K562 (cell line): ENCODE data around the gene BACE1. TPM values are rescaled to one million over a fixed set of nuclear protein-coding genes. Genes with fewer than 3 reads are reported as not detected.

Experiments
- ATAC-seq: fragments of 200-7000 bp; cut with Tn5 transposase; 3 replicates; pipeline ENCODE4 v1.9.1; 2020; ENCODE audit warnings: moderate library complexity
- BruUV-seq: library from RNA; stranded (reverse); fragments of 400-500 nt; replicated peaks from 2 replicates; lab custom pipeline; 2021; lab: Mats Ljungman, UMichigan
- CTCF ChIA-PET: fragments of 300-600 bp; formaldehyde crosslinking; extraction: SDS; loops from one replicate; lab custom pipeline; 2021; ENCODE audit warnings: low intra/inter-chr PET ratio; lab: Yijun Ruan, JAX
- POLR2A ChIA-PET: fragments of 300-600, 350-650 bp; sonication (Branson Sonifier 250); formaldehyde crosslinking; extraction: SDS; loops from one replicate; lab custom pipeline; 2021; ENCODE audit warnings: antibody characterized with exemption, inconsistent platforms; lab: Yijun Ruan, JAX
- DNase-seq, 4 experiments: peaks; one replicate each; pipeline versions ENCODE4 v3.0.0 to v3.0.0-alpha.2; 2011 to 2018; ENCODE audit warnings: low spot score in 3 of 4, mixed read lengths in 3 of 4; ENCODE audit errors: extremely low read depth in 1 of 4
- FAIRE-seq: peaks from 2 replicates; lab custom pipeline; 2011; peaks lifted over from hg19 to GRCh38; lab: Jason Lieb, UNC
- H2AFZ ChIP-seq: 2 replicates; pipeline ENCODE4 v1.6.0; 2011; ENCODE audit warnings: low read depth, low read length, control low read depth, inconsistent platforms
- H3K27ac ChIP-seq: fragments of 200-600 bp; 3 replicates; pipeline ENCODE4 v1.8.0; 2011; ENCODE audit warnings: low read depth, mild to moderate bottlenecking, control low read depth, inconsistent platforms, low read length, moderate library complexity, mixed read lengths; ENCODE audit errors: extremely low read depth
- H3K27me3 ChIP-seq, 2 experiments: fragments of 300-600 bp in 1 of 2; 2 replicates in 1 of 2; 3 replicates in 1 of 2; pipeline versions ENCODE4 v1.6.0 to v1.8.0; 2011; ENCODE audit warnings: inconsistent platforms in 2 of 2, low read length in 2 of 2, mild to moderate bottlenecking in 1 of 2, mixed read lengths in 1 of 2, moderate library complexity in 1 of 2; ENCODE audit not compliant: control insufficient read depth in 2 of 2, insufficient read depth in 2 of 2
- H3K36me3 ChIP-seq: fragments of 300-600 bp; 3 replicates; pipeline ENCODE4 v1.8.0; 2011; ENCODE audit warnings: mild to moderate bottlenecking, low read length, inconsistent platforms; ENCODE audit not compliant: control insufficient read depth, insufficient read depth
- H3K4me1 ChIP-seq, 2 experiments: fragments of 200-600 bp in 1 of 2; replicated peaks in 1 of 2; 2 replicates in 1 of 2; 3 replicates in 1 of 2; pipeline versions ENCODE4 v1.5.1 to v1.8.0; 2011; ENCODE audit warnings: inconsistent platforms in 2 of 2, low read length in 2 of 2, mild to moderate bottlenecking in 1 of 2, mixed read lengths in 1 of 2, moderate library complexity in 1 of 2; ENCODE audit not compliant: control insufficient read depth in 2 of 2, insufficient read depth in 2 of 2
- H3K4me2 ChIP-seq: 2 replicates; pipeline ENCODE4 v1.6.1; 2011; ENCODE audit warnings: low read length, control low read depth, inconsistent platforms, mixed read lengths; ENCODE audit not compliant: insufficient read depth
- H3K4me3 ChIP-seq: fragments of 200-600 bp; sonication (generic), shearing (Covaris generic); 2 replicates; pipeline ENCODE4 v1.5.1; 2016; ENCODE audit warnings: control low read depth, inconsistent platforms
- H3K79me2 ChIP-seq: fragments of 200-600 bp; 3 replicates; pipeline ENCODE4 v1.8.0; 2011; ENCODE audit warnings: low read length, inconsistent platforms; ENCODE audit not compliant: control insufficient read depth, insufficient read depth
- H3K9ac ChIP-seq, 2 experiments: 2 replicates each; pipeline versions ENCODE4 v1.6.0 to v1.6.1; 2011; ENCODE audit warnings: low read depth in 2 of 2, low read length in 2 of 2, control low read depth in 1 of 2, inconsistent platforms in 1 of 2, mild to moderate bottlenecking in 1 of 2, mixed read lengths in 1 of 2; ENCODE audit not compliant: insufficient read depth in 1 of 2
- H3K9me1 ChIP-seq: one replicate; pipeline ENCODE4 v1.6.0; 2011; ENCODE audit warnings: inconsistent platforms, mild to moderate bottlenecking, low read length, moderate library complexity; ENCODE audit not compliant: control insufficient read depth, insufficient read depth
- H3K9me3 ChIP-seq: replicated peaks from 2 replicates; pipeline ENCODE4 v1.5.1; 2011; ENCODE audit warnings: low read depth, low read length, inconsistent platforms; ENCODE audit not compliant: control insufficient read depth, insufficient read depth
- H4K20me1 ChIP-seq: replicated peaks from 2 replicates; pipeline ENCODE4 v1.6.1; 2011; ENCODE audit warnings: low read length, inconsistent platforms, mixed read lengths; ENCODE audit not compliant: control insufficient read depth, insufficient read depth
- BCOR ChIP-seq: fragments of 450-650 bp; IDR thresholded peaks from 2 replicates; pipeline ENCODE4 v1.6.1; 2016
- DDX20 ChIP-seq: fragments of 450-650 bp; IDR thresholded peaks from 2 replicates; pipeline ENCODE4 v1.6.1; 2016; ENCODE audit warnings: missing genetic modification characterization, low read depth, mild to moderate bottlenecking, missing compliant biosample characterization, moderate library complexity
- MCM3 ChIP-seq: fragments of 450-650 bp; IDR thresholded peaks from 2 replicates; pipeline ENCODE4 v1.6.1; 2016
- MECOM ChIP-seq: fragments of 250-450 bp; sonication (Bioruptor Pico); IDR thresholded peaks from 2 replicates; pipeline ENCODE4 v1.8.0; 2022; ENCODE audit warnings: inconsistent platforms
- SAP30 ChIP-seq: fragments of 200-600 bp; sonication (generic); IDR thresholded peaks from 2 replicates; pipeline ENCODE4 v1.6.1; 2012; ENCODE audit warnings: borderline replicate concordance, low read depth, mild to moderate bottlenecking, moderate library complexity, low read length, control low read depth, inconsistent platforms; ENCODE audit not compliant: insufficient read depth, poor library complexity, severe bottlenecking
- TBL1XR1 ChIP-seq, 2 experiments: IDR thresholded peaks; 2 replicates each; pipeline ENCODE4 v1.6.1; 2012; ENCODE audit warnings: improper control_type of control experiment in 2 of 2, low read length in 2 of 2, mild to moderate bottlenecking in 1 of 2
- TBP ChIP-seq: optimal IDR thresholded peaks from 2 replicates; pipeline ENCODE3; 2011; ENCODE audit warnings: low read depth, low read length, improper control_type of control experiment
- TCF7L2 ChIP-seq: fragments of 150-350 bp; IDR thresholded peaks from 2 replicates; pipeline ENCODE4 v1.6.1; 2016; ENCODE audit warnings: low read depth, mild to moderate bottlenecking, low read length, moderate library complexity
- TSC22D4 ChIP-seq: fragments of 450-650 bp; IDR thresholded peaks from 2 replicates; pipeline ENCODE4 v1.6.1; 2016; ENCODE audit warnings: missing genetic modification characterization, missing biosample characterization, control low read depth
- YY1 ChIP-seq, 3 experiments: IDR thresholded peaks; 2 replicates each; pipeline ENCODE4 v1.6.1; 2011; ENCODE audit warnings: low read length in 2 of 3, mild to moderate bottlenecking in 2 of 3, moderate library complexity in 2 of 3, borderline replicate concordance in 1 of 3, control low read depth in 1 of 3, low read depth in 1 of 3; ENCODE audit not compliant: insufficient read depth in 3 of 3, insufficient replicate concordance in 2 of 3, control insufficient read depth in 1 of 3, insufficient read length in 1 of 3; ENCODE audit errors: extremely low read depth in 1 of 3
- ZBTB1 ChIP-seq: sonication (generic); formaldehyde crosslinking; IDR thresholded peaks from 2 replicates; pipeline ENCODE4 v1.8.1; 2023; ENCODE audit warnings: missing genetic modification reagents, low read depth, mild to moderate bottlenecking, borderline replicate concordance
- ZKSCAN1 ChIP-seq: fragments of 150-350 bp; IDR thresholded peaks from 2 replicates; pipeline ENCODE4 v1.6.1; 2016; ENCODE audit warnings: low read depth, low read length
- ZNF174 ChIP-seq: fragments of 250-450 bp; sonication (Bioruptor Pico); IDR thresholded peaks from 2 replicates; pipeline ENCODE4 v1.4.0; 2020; ENCODE audit warnings: mild to moderate bottlenecking
- ZNF431 ChIP-seq: sonication (generic); formaldehyde crosslinking; IDR thresholded peaks from 2 replicates; pipeline ENCODE4 v1.8.0; 2022; ENCODE audit warnings: mild to moderate bottlenecking, missing genetic modification reagents
- ZNF695 ChIP-seq: fragments of 450-650 bp; formaldehyde crosslinking; IDR thresholded peaks from 2 replicates; pipeline ENCODE4 v1.4.0; 2020; ENCODE audit warnings: mild to moderate bottlenecking, moderate library complexity
- WGBS: fragments of 100-300 bp; shearing (Covaris generic); methylation state at CpG from one replicate; pipeline ENCODE4 v1.1.6; 2016; ENCODE audit warnings: low coverage, mixed read lengths; ENCODE audit not compliant: insufficient coverage; ENCODE audit errors: missing lambda C conversion rate; 5-methylcytosine and 5-hydroxymethylcytosine counted together
- in situ Hi-C: fragments of 300-500 bp; cut with MboI; formaldehyde crosslinking; loops from 4 replicates; pipeline ENCODE4 v1.15.0; 2018; ENCODE audit warnings: inconsistent platforms, mixed read lengths
- intact Hi-C: fragments of 100-400 bp; cut with micrococcal nuclease; formaldehyde crosslinking; loops from 2 replicates; pipeline ENCODE4 v1.14.2; 2022
- polyA plus RNA-seq, 8 experiments: library from polyadenylated mRNA; depleted of rRNA in 4 of 8; stranded (reverse) in 5 of 8; unstranded in 3 of 8; fragments of >200 nt; fragmentation: Nextera tagmentation in 2 of 8; fragmentation: Illumina TruSeq in 1 of 8; extraction: Ambion mirVana in 2 of 8; extraction: Trizol in 1 of 8; gene quantifications; 2 replicates each; pipeline versions ENCODE4 v1.2.1 to v1.2.3, GENCODE V29; 2011 to 2014; ENCODE audit warnings: inconsistent platforms in 1 of 8, missing spikeins in 1 of 8
- total RNA-seq, 7 experiments: library from RNA; depleted of rRNA in 6 of 7; stranded (reverse); fragments of >200 nt in 6 of 7; fragmentation: Illumina TruSeq in 2 of 7; extraction: Trizol in 2 of 7; gene quantifications; 2 replicates each; pipeline versions ENCODE4 v1.2.1 to v1.2.3, GENCODE V29; 2011 to 2021; ENCODE audit warnings: low replicate concordance in 1 of 7
- TF ChIP-seq, protein P1 (sequence below), 2 experiments: fragments of 450-650 bp in 1 of 2; sonication (generic) in 1 of 2; formaldehyde crosslinking in 1 of 2; IDR thresholded peaks in 1 of 2; conservative IDR thresholded peaks in 1 of 2; 2 replicates each; pipeline versions ENCODE4 v1.6.1 to v1.8.1; 2016 to 2023; ENCODE audit warnings: mild to moderate bottlenecking in 2 of 2, moderate library complexity in 2 of 2, inconsistent platforms in 1 of 2, missing genetic modification reagents in 1 of 2
- TF ChIP-seq, protein P2 (sequence below): sonication (generic); formaldehyde crosslinking; IDR thresholded peaks from 2 replicates; pipeline ENCODE4 v1.8.0; 2022; ENCODE audit warnings: mild to moderate bottlenecking, missing genetic modification reagents, borderline replicate concordance
- TF ChIP-seq, protein P3 (sequence below): fragments of 450-650 bp; IDR thresholded peaks from 2 replicates; pipeline ENCODE4 v1.6.1; 2016; ENCODE audit warnings: missing biosample characterization, missing genetic modification characterization

The BACE1 gene
- total and polyA plus RNA-seq, 9 of the 15 experiments (the other 6 are each of a cell fraction or from before 2014, with no cell fraction given) = 0.01 to 0.25 (median 0.16) TPM; not detected in 5

DNA sequence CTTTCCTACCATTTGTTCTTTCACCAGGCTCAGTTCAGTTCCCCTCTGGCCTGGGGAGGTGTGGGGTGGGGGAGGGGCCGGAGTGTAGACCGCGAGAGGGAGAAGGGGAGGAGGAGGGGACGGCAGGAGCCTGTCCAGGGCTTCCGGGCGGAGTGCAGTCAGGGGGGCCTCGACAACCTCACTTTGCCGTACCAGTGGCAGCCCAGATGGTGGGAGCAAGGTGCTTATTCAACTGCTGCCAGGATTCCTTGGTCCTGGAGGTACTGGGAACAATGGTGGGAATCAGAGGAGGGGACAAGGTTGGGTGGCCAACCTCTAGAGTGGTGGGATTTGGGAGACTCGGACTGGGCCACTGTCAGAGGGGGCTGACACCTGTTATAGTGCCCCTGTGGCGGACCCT is 1.2 kb downstream of the BACE1 start:
- POLR2A ChIA-PET = no interaction called here

More for the DNA sequence above, 1.2 kb downstream of the BACE1 start:
- peaks cover 6 to 32% of the 10 kb centered on the region in 2 experiments; a peak in 4 of 5 replicates for H3K27me3 ChIP-seq
- H3K9ac ChIP-seq = no peak overlapping the region
- TF ChIP-seq TCF7L2 (no peak), TBL1XR1 (IDR thresholded peaks at IDR 0.05; ENCODE audit: low read length in 2 of 2) (no peak), BCOR (no peak), MCM3 (no peak), ZNF174 (CRISPR knock-in tag) (no peak), ZNF695 (CRISPR knock-in tag) (no peak), ZNF431 (no peak), MECOM (CRISPR knock-in tag) (no peak), TBP (no peak), TSC22D4 (tag) (no peak), ZKSCAN1 (no peak), DDX20 (tag) (no peak), YY1 (IDR thresholded peaks at IDR 0.05; ENCODE audit: borderline replicate concordance in 1 of 3, control insufficient read depth in 1 of 3, extremely low read depth in 1 of 3, insufficient read depth in 3 of 3, insufficient read length in 1 of 3, insufficient replicate concordance in 2 of 3, low read depth in 1 of 3, low read length in 2 of 3) (no peak), ZBTB1 (CRISPR knock-in tag) (no peak), SAP30 (no peak)
- TF ChIP-seq, protein P1, sequence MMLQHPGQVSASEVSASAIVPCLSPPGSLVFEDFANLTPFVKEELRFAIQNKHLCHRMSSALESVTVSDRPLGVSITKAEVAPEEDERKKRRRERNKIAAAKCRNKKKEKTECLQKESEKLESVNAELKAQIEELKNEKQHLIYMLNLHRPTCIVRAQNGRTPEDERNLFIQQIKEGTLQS (IDR thresholded peaks at IDR 0.05) = no peak
- TF ChIP-seq, protein P1 (CRISPR knock-in tag; conservative IDR thresholded peaks at IDR 0.05) = no peak
- TF ChIP-seq, protein P2, sequence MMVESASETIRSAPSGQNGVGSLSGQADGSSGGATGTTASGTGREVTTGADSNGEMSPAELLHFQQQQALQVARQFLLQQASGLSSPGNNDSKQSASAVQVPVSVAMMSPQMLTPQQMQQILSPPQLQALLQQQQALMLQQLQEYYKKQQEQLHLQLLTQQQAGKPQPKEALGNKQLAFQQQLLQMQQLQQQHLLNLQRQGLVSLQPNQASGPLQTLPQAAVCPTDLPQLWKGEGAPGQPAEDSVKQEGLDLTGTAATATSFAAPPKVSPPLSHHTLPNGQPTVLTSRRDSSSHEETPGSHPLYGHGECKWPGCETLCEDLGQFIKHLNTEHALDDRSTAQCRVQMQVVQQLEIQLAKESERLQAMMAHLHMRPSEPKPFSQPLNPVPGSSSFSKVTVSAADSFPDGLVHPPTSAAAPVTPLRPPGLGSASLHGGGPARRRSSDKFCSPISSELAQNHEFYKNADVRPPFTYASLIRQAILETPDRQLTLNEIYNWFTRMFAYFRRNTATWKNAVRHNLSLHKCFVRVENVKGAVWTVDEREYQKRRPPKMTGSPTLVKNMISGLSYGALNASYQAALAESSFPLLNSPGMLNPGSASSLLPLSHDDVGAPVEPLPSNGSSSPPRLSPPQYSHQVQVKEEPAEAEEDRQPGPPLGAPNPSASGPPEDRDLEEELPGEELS = no peak
- TF ChIP-seq, protein P3, sequence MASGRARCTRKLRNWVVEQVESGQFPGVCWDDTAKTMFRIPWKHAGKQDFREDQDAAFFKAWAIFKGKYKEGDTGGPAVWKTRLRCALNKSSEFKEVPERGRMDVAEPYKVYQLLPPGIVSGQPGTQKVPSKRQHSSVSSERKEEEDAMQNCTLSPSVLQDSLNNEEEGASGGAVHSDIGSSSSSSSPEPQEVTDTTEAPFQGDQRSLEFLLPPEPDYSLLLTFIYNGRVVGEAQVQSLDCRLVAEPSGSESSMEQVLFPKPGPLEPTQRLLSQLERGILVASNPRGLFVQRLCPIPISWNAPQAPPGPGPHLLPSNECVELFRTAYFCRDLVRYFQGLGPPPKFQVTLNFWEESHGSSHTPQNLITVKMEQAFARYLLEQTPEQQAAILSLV (tag) = no peak
- H2AFZ ChIP-seq = no peak overlapping the region
- CTCF ChIA-PET = no interaction called here
- ATAC-seq = peak; percentile 69
- FAIRE-seq = no peak
- H4K20me1 ChIP-seq = 0 out of 2 replicates have a peak, but pooled peaks cover 4% of the 10 kb centered on the region
- in situ Hi-C loops = no loop called here
- no peak overlapping the region for H3K4me2 ChIP-seq
- H3K9me1 ChIP-seq = no peaks in the 10 kb centered on the region
- peaks cover 0 to 19% of the 10 kb centered on the region in 2 experiments; a peak in 2 of 5 replicates for H3K4me1 ChIP-seq
- peak in 2 of 4 experiments; percentile 53 to 55 for DNase-seq
- no peak overlapping the region for H3K27ac ChIP-seq
- H3K9me3 ChIP-seq = no peaks in the 10 kb centered on the region
- no peaks in the 10 kb centered on the region for H3K36me3 ChIP-seq
- intact Hi-C loops = no loop called here
- no TSS peak for BruUV-seq
- no peaks in the 10 kb centered on the region for H3K79me2 ChIP-seq
- no peak overlapping the region for H3K4me3 ChIP-seq
- WGBS = 8% methylated on average over 4 of the region's 10 CpGs
